Midbrain (tissue), 1 donor: ENCODE data around the gene DQX1.
A peak's percentile ranks its signal among the peaks of the same experiment; 100 is the strongest.

Experiments used
- DNase-seq: peaks from one replicate; lab custom pipeline; 2025; lab: John Stamatoyannopoulos, UW

DQX1 gene

GRCh38 chr2:74511104-74511989, 14.7 kb downstream of the DQX1 start:
- DNase-seq, result no peak

- no peak for DNase-seq
Measured at GRCh38 chr2:74510272-74510671, 15.8 kb downstream of the DQX1 start.

GRCh38 chr2:74507926-74508520, 18.0 kb downstream of the DQX1 start:
- DNase-seq, result peak; percentile 35

GRCh38 chr2:74507145-74507925, 18.7 kb downstream of the DQX1 start, which contains the start of gene PCGF1:
TSS of gene PCGF1 (minus strand) at chr2:74507695. CDS start at chr2:74507668, 27 bp downstream.
- peak; percentile 96 for DNase-seq

GRCh38 chr2:74505448-74506246, 20.4 kb downstream of the DQX1 start:
- no peak for DNase-seq

GRCh38 chr2:74504591-74504990, 21.4 kb downstream of the DQX1 start:
- DNase-seq, result no peak

GRCh38 chr2:74503506-74504475, 22.2 kb downstream of the DQX1 start:
- no peak for DNase-seq

GRCh38 chr2:74502720-74503505, 23.1 kb downstream of the DQX1 start:
- DNase-seq, result no peak

- no peak for DNase-seq
Measured at GRCh38 chr2:74502147-74502719, 23.8 kb downstream of the DQX1 start.

GRCh38 chr2:74501335-74502071, 24.5 kb downstream of the DQX1 start:
- no peak for DNase-seq

GRCh38 chr2:74500578-74500946, 25.5 kb downstream of the DQX1 start:
- DNase-seq, result no peak

GRCh38 chr2:74499940-74500577, 26.0 kb downstream of the DQX1 start:
- DNase-seq, result no peak

- no peak for DNase-seq
Measured at GRCh38 chr2:74499267-74499939, 26.6 kb downstream of the DQX1 start, which contains the start of gene LBX2. TSS of gene LBX2 (minus strand) at chr2:74499603. CDS start at chr2:74499537, 66 bp downstream.

GRCh38 chr2:74498500-74499266, 27.3 kb downstream of the DQX1 start:
- DNase-seq, result no peak

- no peak for DNase-seq
Measured at GRCh38 chr2:74497777-74498499, 28.1 kb downstream of the DQX1 start.
